Motor neuron (in vitro differentiated cells): ENCODE measurements around the gene OR51L1. TPM values are rescaled to one million over a fixed set of nuclear protein-coding genes. Genes with fewer than 3 reads are reported as not detected.

ENCODE experiments used
- ATAC-seq, 8 experiments: fragments of 200-7000 bp; cut with Tn5 transposase; replicated peaks in 6 of 8; 2 replicates each; pipeline ENCODE4 v1.8.0; 2021; ENCODE audit warnings: mild to moderate bottlenecking in 8 of 8, moderate library complexity in 8 of 8
- H3K27ac ChIP-seq, 2 donors: fragments of 250-450 bp; sonication (Bioruptor Pico); 2 replicates each; pipeline ENCODE4 v1.9.0; 2021; ENCODE audit warnings: antibody characterized with exemption in 2 of 2, mild to moderate bottlenecking in 2 of 2, moderate library complexity in 1 of 2
- H3K4me1 ChIP-seq, 2 donors: fragments of 250-450 bp; sonication (Bioruptor Pico); replicated peaks in 1 of 2; 2 replicates each; pipeline ENCODE4 v1.6.1; 2021; ENCODE audit warnings: antibody characterized with exemption in 2 of 2, mild to moderate bottlenecking in 2 of 2, moderate library complexity in 1 of 2
- H3K4me3 ChIP-seq, 5 donors: fragments of 250-450 bp; sonication (Bioruptor Pico); 2 replicates each; pipeline ENCODE4 v1.9.0; 2021; ENCODE audit warnings: antibody characterized with exemption in 5 of 5, mild to moderate bottlenecking in 5 of 5, moderate library complexity in 4 of 5
- WGBS, 10 experiments: fragments of 450-650 bp; shearing (Covaris generic); methylation state at CpG; one replicate each; pipeline ENCODE4 v1.0.0; 2022; 5-methylcytosine and 5-hydroxymethylcytosine counted together
- in situ Hi-C, 9 experiments: fragments of 400-800 bp; cut with MboI; loops; one replicate each; pipeline ENCODE4 v1.15.0; 2021; ENCODE audit warnings: low sequenced_read_pairs in 9 of 9, low pct_unique_long_range_greater_than_20kb in 2 of 9; ENCODE audit not compliant: unreplicated experiment in 9 of 9
- total RNA-seq, 8 experiments: library from RNA; unstranded; fragments of 300-600 nt; gene quantifications; 2 replicates each; pipeline versions ENCODE4 v1.2.3 to v1.2.4, GENCODE V29; 2022

Gene OR51L1
- total RNA-seq, 8 experiments from 2014 or later: 0.08 to 1.2 (median 0.22) TPM; not detected in 2

GRCh38 chr11:5007561-5007960 lies 12.9 kb downstream of the OR51L1 start:
- in situ Hi-C loops: loop anchor here in 3 of 9 experiments (10.0 to 25.0 kb wide), 3 partner anchors 363 to 373 kb away; partner anchors contain the start of genes OR51D1 (in 2 of the 3) and OR51E1 (in 2 of the 3)
- H3K4me3 ChIP-seq: no peak overlapping the region

GRCh38 chr11:5011254-5011653 lies 16.6 kb downstream of the OR51L1 start:
- no peak overlapping the region for H3K4me3 ChIP-seq
- no peaks in the 10 kb centered on the region for H3K4me1 ChIP-seq
- in situ Hi-C loops: loop anchor here in 1 of 9 experiments (25.0 kb wide), 1 partner anchor 374 kb away; the partner anchor contains the start of genes OR51D1 and OR51E1
- no peak overlapping the region for H3K27ac ChIP-seq
- WGBS, 10 experiments: 0 to 87% (median 56%) methylated on average over 1 to 8 of the region's 8 CpGs; no CpG with 5 or more reads in 1 of the 10 experiments
- no peak for ATAC-seq

More at GRCh38 chr11:5007561-5007960, 12.9 kb downstream of the OR51L1 start:
- peak in 2 of 8 experiments; percentile 23 to 30 for ATAC-seq
- H3K4me1 ChIP-seq: no peaks in the 10 kb centered on the region
- no peak overlapping the region for H3K27ac ChIP-seq
- WGBS, 10 experiments: 35 to 100% (median 77%) methylated on average over 1 to 2 of the region's 2 CpGs; no CpG with 5 or more reads in 4 of the 10 experiments

DNA sequence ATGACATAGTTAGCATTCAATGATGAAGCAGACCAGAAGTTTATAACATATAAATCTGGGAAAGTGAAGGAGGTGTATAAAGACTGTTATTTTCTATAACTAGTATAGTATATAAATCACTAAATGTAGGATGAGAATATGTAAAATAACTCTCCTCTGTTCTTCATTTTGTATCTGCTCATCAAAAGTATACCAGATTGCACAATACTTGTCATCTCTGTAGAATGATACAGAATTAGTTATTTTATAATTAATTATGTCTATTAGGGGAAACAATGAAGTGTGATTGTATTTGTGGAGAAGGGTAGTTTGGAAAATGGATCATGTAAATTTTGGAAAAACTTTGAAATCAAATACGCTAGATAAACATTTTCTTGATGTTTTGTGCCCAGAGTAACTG lies 18.4 kb downstream of the OR51L1 start:
- Histone ChIP-seq H3K4me3 (no peak overlapping the region), H3K27ac (no peak overlapping the region), H3K4me1 (no peaks in the 10 kb centered on the region)
- ATAC-seq: no peak
- 9 to 100% (median 80%) methylated on average over 1 of the region's 1 CpG; no CpG with 5 or more reads in 2 of the 10 experiments for whole genome bisulfite sequencing, 10 experiments
- in situ Hi-C loops: loop anchor here in 1 of 9 experiments (25.0 kb wide), 1 partner anchor 376 kb away; the partner anchor contains the start of genes OR51D1 and OR51E1

GRCh38 chr11:5021996-5022395 lies 27.3 kb downstream of the OR51L1 start:
- no peak for ATAC-seq
- H3K27ac ChIP-seq: no peak overlapping the region
- WGBS, 10 experiments: 13 to 100% (median 60%) methylated on average over 1 to 2 of the region's 2 CpGs; no CpG with 5 or more reads in 5 of the 10 experiments
- in situ Hi-C loops: loop anchor here in 1 of 9 experiments (25.0 kb wide), 1 partner anchor 385 kb away; the partner anchor contains the start of genes OR51D1 and OR51E1
- no peaks in the 10 kb centered on the region for H3K4me1 ChIP-seq
- no peak overlapping the region for H3K4me3 ChIP-seq

GRCh38 chr11:5036669-5037068 lies 42.0 kb downstream of the OR51L1 start:
- in situ Hi-C loops: no loop called here
- 0 to 90% (median 74%) methylated on average over 1 to 2 of the region's 2 CpGs; no CpG with 5 or more reads in 3 of the 10 experiments for WGBS, 10 experiments

GRCh38 chr11:5037926-5038325 lies 43.3 kb downstream of the OR51L1 start:
- WGBS, 10 experiments: 10 to 74% (median 43%) methylated on average over 1 to 2 of the region's 2 CpGs; no CpG with 5 or more reads in 1 of the 10 experiments
- peak in 3 of 8 experiments; percentile 9 to 48 (median 25) for ATAC-seq
- no peak overlapping the region for H3K27ac ChIP-seq
- in situ Hi-C loops: no loop called here
- H3K4me1 ChIP-seq: no peaks in the 10 kb centered on the region
- no peak overlapping the region for H3K4me3 ChIP-seq

More at GRCh38 chr11:5036669-5037068, 42.0 kb downstream of the OR51L1 start:
- no peaks in the 10 kb centered on the region for H3K4me1 ChIP-seq
- H3K4me3 ChIP-seq: no peak overlapping the region
- H3K27ac ChIP-seq: no peak overlapping the region
- ATAC-seq: peak in 5 of 8 experiments; percentile 54 to 94 (median 87)

DNA sequence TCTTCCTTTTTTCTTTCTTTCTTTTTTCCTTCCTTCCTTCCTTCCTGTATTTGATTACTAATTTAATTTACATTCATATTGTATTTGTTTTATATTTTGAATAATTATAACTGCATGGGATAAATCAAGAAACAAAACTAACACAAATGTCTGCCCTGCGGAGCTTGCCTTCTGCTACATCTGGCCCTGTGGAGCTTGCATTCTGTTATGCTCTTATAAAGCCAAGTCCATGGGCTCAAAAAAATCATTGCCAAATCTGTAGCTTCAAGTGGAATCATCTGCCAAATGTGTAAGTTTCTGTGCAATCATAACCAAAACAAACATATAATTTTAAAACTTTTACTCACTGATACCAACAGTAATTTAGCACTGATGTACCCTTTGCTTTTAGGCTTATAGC lies 43.7 kb downstream of the OR51L1 start:
- no peak overlapping the region for H3K4me3 ChIP-seq
- WGBS, 10 experiments: 0 to 100% (median 77%) methylated on average over 1 of the region's 1 CpG; no CpG with 5 or more reads in 3 of the 10 experiments

GRCh38 chr11:5040876-5041275 lies 46.2 kb downstream of the OR51L1 start:
- no peak overlapping the region for H3K27ac ChIP-seq
- no peak for ATAC-seq
- WGBS, 10 experiments: 6 to 100% (median 70%) methylated on average over 1 to 4 of the region's 4 CpGs
- in situ Hi-C loops: no loop called here
- H3K4me1 ChIP-seq: no peaks in the 10 kb centered on the region
- no peak overlapping the region for H3K4me3 ChIP-seq

More for the DNA sequence above, 43.7 kb downstream of the OR51L1 start:
- Histone ChIP-seq H3K4me1 (no peaks in the 10 kb centered on the region), H3K27ac (no peak overlapping the region)
- in situ Hi-C loops: no loop called here
- no peak for ATAC-seq

- Histone ChIP-seq H3K4me1 (no peaks in the 10 kb centered on the region), H3K27ac (no peak overlapping the region), H3K4me3 (no peak overlapping the region)
- in situ Hi-C loops: no loop called here
- WGBS, 10 experiments: 38 to 94% (median 80%) methylated on average over 1 to 3 of the region's 3 CpGs; no CpG with 5 or more reads in 3 of the 10 experiments
- ATAC-seq: no peak
These were observed 47.4 kb downstream of the OR51L1 start for GRCh38 chr11:5042091-5042490.

DNA sequence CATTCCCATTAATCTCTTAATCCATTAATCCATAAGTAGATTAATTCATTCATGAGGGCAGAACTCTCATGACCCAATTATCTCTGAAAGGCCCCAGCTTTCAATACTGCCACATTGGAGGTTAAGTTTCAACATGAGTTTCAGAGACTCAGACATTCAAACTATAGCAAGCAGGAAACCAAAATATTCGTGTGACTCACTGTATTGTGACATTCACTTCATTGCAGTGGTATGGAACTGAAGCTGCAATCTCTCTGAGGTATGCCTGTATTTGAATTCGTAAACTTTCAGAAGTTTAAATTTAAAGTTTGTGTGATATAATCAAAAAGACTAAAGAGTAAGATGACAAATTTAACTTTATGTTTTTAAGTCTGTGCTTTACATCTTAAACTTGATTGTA lies 48.7 kb downstream of the OR51L1 start:
- 13 to 86% (median 68%) methylated on average over 1 to 2 of the region's 2 CpGs; no CpG with 5 or more reads in 2 of the 10 experiments for WGBS, 10 experiments
- ATAC-seq: peak in 2 of 8 experiments; percentile 51 to 75
- H3K27ac ChIP-seq: no peak overlapping the region
- H3K4me1 ChIP-seq: no peaks in the 10 kb centered on the region
- in situ Hi-C loops: no loop called here
- H3K4me3 ChIP-seq: no peak overlapping the region

- Histone ChIP-seq H3K4me3 (no peak within 1 kb of the TSS), H3K4me1 (no peaks in the 10 kb centered on the region), H3K27ac (no peak within 1 kb of the TSS)
- no peak for ATAC-seq
- in situ Hi-C loops: no loop called here
- 0 to 100% (median 50%) methylated on average over 1 of the region's 1 CpG; no CpG with 5 or more reads in 3 of the 10 experiments for WGBS, 10 experiments
These were observed 51.6 kb downstream of the OR51L1 start, which contains the start of gene OR52J3 for GRCh38 chr11:5046226-5046625. TSS of gene OR52J3 (plus strand) at chr11:5046526. CDS start at chr11:5046526, 0 bp downstream.

GRCh38 chr11:5046754-5047330 lies 52.2 kb downstream of the OR51L1 start:
- peak in 1 of 8 experiments; percentile 39 for ATAC-seq
- Histone ChIP-seq H3K27ac (no peak overlapping the region), H3K4me1 (no peaks in the 10 kb centered on the region), H3K4me3 (no peak overlapping the region)
- 37 to 92% (median 72%) methylated on average over 4 to 15 of the region's 15 CpGs; no CpG with 5 or more reads in 1 of the 10 experiments for WGBS, 10 experiments
- in situ Hi-C loops: no loop called here
